HCT116 (cell line): ENCODE data around the gene ZNF683. TPM values are rescaled to one million over a fixed set of nuclear protein-coding genes. Genes with fewer than 3 reads are reported as not detected.

Experiments used
- ATAC-seq: fragments of 200-7000 bp; cut with Tn5 transposase; 2 replicates; pipeline ENCODE4 v1.9.1; 2020; ENCODE audit warnings: mild to moderate bottlenecking, moderate library complexity
- BruUV-seq: library from RNA; stranded (reverse); fragments of 400-500 nt; replicated peaks from 2 replicates; lab custom pipeline; 2021; lab: Mats Ljungman, UMichigan
- CTCF ChIA-PET: fragments of 300-600 bp; sonication (Branson Sonifier 250); formaldehyde crosslinking; loops from one replicate; lab custom pipeline; 2021; ENCODE audit warnings: antibody characterized with exemption; lab: Charles Lee
- POLR2A ChIA-PET: fragments of 300-600, 350-600 bp; sonication (Branson Sonifier 250); formaldehyde crosslinking; loops from one replicate; lab custom pipeline; 2021; ENCODE audit warnings: antibody characterized with exemption; lab: Charles Lee
- RAD21 ChIA-PET, 2 experiments: fragments of 300-600 bp; sonication (Branson Sonifier 250); formaldehyde crosslinking; loops; one replicate each; lab custom pipeline; 2023; ENCODE audit warnings: low total read pairs in 2 of 2; ENCODE audit not compliant: uncharacterized antibody in 2 of 2, unreplicated experiment in 2 of 2, low non-redundant PET in 1 of 2; lab: Charles Lee
- DNase-seq: peaks from one replicate; pipeline ENCODE4 v3.0.0-alpha.2; 2010; ENCODE audit warnings: low read depth, low spot score
- H2AFZ ChIP-seq: fragments of 200-600 bp; shearing (Covaris generic), sonication (generic); 2 replicates; pipeline ENCODE4 v1.6.1; 2017; ENCODE audit warnings: low read depth, mixed run types, mixed read lengths, antibody characterized with exemption, low read length; ENCODE audit not compliant: poor library complexity, severe bottlenecking
- H3K27ac ChIP-seq: 2 replicates; pipeline ENCODE4 v1.5.1; 2012; ENCODE audit warnings: low read depth, low read length
- H3K27me3 ChIP-seq: fragments of 200-600 bp; sonication (generic); 2 replicates; pipeline ENCODE4 v1.6.1; 2016; ENCODE audit warnings: mixed run types, low read length, mixed read lengths; ENCODE audit not compliant: insufficient read depth
- H3K36me3 ChIP-seq, 2 experiments: fragments of 200-500 bp in 1 of 2; fragments of 200-600 bp in 1 of 2; sonication (Bioruptor generic) in 1 of 2; sonication (generic) in 1 of 2; 2 replicates each; pipeline versions ENCODE4 v1.5.1 to v1.6.1; 2014 to 2016; ENCODE audit warnings: low read length in 2 of 2, inconsistent platforms in 1 of 2, mixed read lengths in 1 of 2, mixed run types in 1 of 2; ENCODE audit not compliant: insufficient read depth in 2 of 2, control insufficient read depth in 1 of 2
- H3K4me1 ChIP-seq, 2 experiments: fragments of 200-600 bp in 1 of 2; sonication (generic) in 1 of 2; 2 replicates each; pipeline versions ENCODE4 v1.5.1 to v1.6.1; 2012 to 2017; ENCODE audit warnings: low read length in 2 of 2, inconsistent platforms in 1 of 2, mild to moderate bottlenecking in 1 of 2, mixed read lengths in 1 of 2, mixed run types in 1 of 2, moderate library complexity in 1 of 2; ENCODE audit not compliant: insufficient read depth in 2 of 2, control insufficient read depth in 1 of 2
- H3K4me2 ChIP-seq: fragments of 200-600 bp; sonication (generic); 2 replicates; pipeline ENCODE4 v1.6.1; 2017; ENCODE audit warnings: mixed run types, low read length, mixed read lengths
- H3K4me3 ChIP-seq, 2 experiments: fragments of 200-600 bp in 1 of 2; sonication (generic) in 1 of 2; replicated peaks in 1 of 2; 2 replicates each; pipeline ENCODE4 v1.5.1; 2011 to 2016; ENCODE audit warnings: low read length in 2 of 2, control low read depth in 1 of 2, low read depth in 1 of 2, mild to moderate bottlenecking in 1 of 2, mixed read lengths in 1 of 2, mixed run types in 1 of 2
- H3K79me2 ChIP-seq: fragments of 200-600 bp; sonication (generic); 2 replicates; pipeline ENCODE4 v1.6.1; 2017; ENCODE audit warnings: mild to moderate bottlenecking, mixed run types, low read length, moderate library complexity, mixed read lengths; ENCODE audit not compliant: insufficient read depth
- H3K9ac ChIP-seq: fragments of 200-600 bp; sonication (generic); 2 replicates; pipeline ENCODE4 v1.6.1; 2016; ENCODE audit warnings: low read length, mixed read lengths
- H3K9me2 ChIP-seq: fragments of 200-600 bp; sonication (generic), shearing (Covaris generic); 2 replicates; pipeline ENCODE4 v1.6.1; 2017; ENCODE audit warnings: mixed run types, mild to moderate bottlenecking, moderate library complexity; ENCODE audit not compliant: insufficient read depth
- H3K9me3 ChIP-seq, 2 experiments: fragments of 200-500 bp in 1 of 2; fragments of 200-600 bp in 1 of 2; sonication (Bioruptor generic) in 1 of 2; sonication (generic) in 1 of 2; 2 replicates each; pipeline ENCODE4 v1.6.1; 2014 to 2017; ENCODE audit warnings: low read length in 2 of 2, mixed read lengths in 2 of 2, inconsistent platforms in 1 of 2, low read depth in 1 of 2, mild to moderate bottlenecking in 1 of 2, mixed run types in 1 of 2, moderate library complexity in 1 of 2; ENCODE audit not compliant: control insufficient read depth in 1 of 2, insufficient read depth in 1 of 2
- H4K20me1 ChIP-seq: fragments of 200-600 bp; sonication (generic), shearing (Covaris generic); 2 replicates; pipeline ENCODE4 v1.6.1; 2017; ENCODE audit warnings: mixed run types, mild to moderate bottlenecking, moderate library complexity; ENCODE audit not compliant: insufficient read depth
- CEBPB ChIP-seq: IDR thresholded peaks from 2 replicates; pipeline ENCODE4 v1.6.1; 2012; ENCODE audit warnings: low read depth
- CTCF ChIP-seq, 3 experiments: fragments of 200-600 bp in 1 of 3; sonication (generic) in 1 of 3; IDR thresholded peaks in 2 of 3; conservative IDR thresholded peaks in 1 of 3; 2 replicates each; pipeline ENCODE4 v1.5.1; 2012 to 2017; ENCODE audit warnings: low read depth in 2 of 3, low read length in 2 of 3, antibody characterized with exemption in 1 of 3, borderline replicate concordance in 1 of 3, control low read depth in 1 of 3, mild to moderate bottlenecking in 1 of 3, mixed read lengths in 1 of 3, mixed run types in 1 of 3, moderate library complexity in 1 of 3; ENCODE audit not compliant: insufficient read depth in 1 of 3
- JUND ChIP-seq: IDR thresholded peaks from 2 replicates; pipeline ENCODE4 v1.6.1; 2012
- POLR2A ChIP-seq: IDR thresholded peaks from 2 replicates; pipeline ENCODE4 v1.7.0; 2011; ENCODE audit warnings: borderline replicate concordance; ENCODE audit not compliant: insufficient read depth, insufficient read length; ENCODE audit errors: extremely low read depth
- TCF7L2 ChIP-seq: IDR thresholded peaks from 2 replicates; pipeline ENCODE4 v1.7.0; 2011; ENCODE audit warnings: borderline replicate concordance, inconsistent platforms; ENCODE audit not compliant: insufficient read depth, insufficient read length; ENCODE audit errors: extremely low read depth
- ZBTB33 ChIP-seq: IDR thresholded peaks from 2 replicates; pipeline ENCODE4 v1.6.1; 2011; ENCODE audit warnings: mild to moderate bottlenecking, low read length, moderate library complexity; ENCODE audit not compliant: insufficient replicate concordance; ENCODE audit errors: extremely low read depth
- intact Hi-C: fragments of 100-400 bp; cut with micrococcal nuclease; formaldehyde crosslinking; loops from 2 replicates; pipeline ENCODE4 v1.10.0; 2022
- total RNA-seq: library from RNA; stranded (reverse); gene quantifications from one replicate; pipeline ENCODE4 v1.2.1, GENCODE V29; 2021; ENCODE audit not compliant: unreplicated experiment

The ZNF683 gene
- total RNA-seq, 1 experiment from 2014 or later, result not detected

GRCh38 chr1:26378088-26378878, 5.7 kb upstream of the ZNF683 start (continued):
- TF ChIP-seq ZBTB33, result no peak
- no peak for TF ChIP-seq POLR2A
- TF ChIP-seq TCF7L2, result no peak

DNA sequence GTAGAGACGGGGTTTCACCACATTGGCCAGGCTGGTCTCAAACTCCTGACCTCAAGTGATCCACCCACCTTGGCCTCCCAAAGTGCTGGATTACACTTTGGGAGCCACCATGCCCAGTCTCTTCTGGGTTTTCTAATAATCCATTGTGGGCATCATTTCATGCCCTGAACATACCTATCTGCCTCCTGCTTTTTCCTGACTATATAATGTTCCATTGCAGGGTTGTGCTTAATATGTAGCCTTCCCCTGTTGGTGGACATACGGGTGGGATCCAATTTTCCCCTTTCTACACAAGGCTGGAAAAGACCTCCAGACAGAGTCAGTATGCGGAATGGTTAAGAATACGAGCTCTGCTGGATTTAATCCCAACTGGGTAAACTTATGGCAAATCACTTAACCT, 3.5 kb upstream of the ZNF683 start:
- no TSS peak for BruUV-seq

More for the DNA sequence above, 3.5 kb upstream of the ZNF683 start:
- no peaks in the 10 kb centered on the region for H3K9me2 ChIP-seq
- peaks cover 18 to 25% of the 10 kb centered on the region in 2 experiments for H3K4me1 ChIP-seq
- no peak overlapping the region for H2AFZ ChIP-seq
- ATAC-seq (no peak), DNase-seq (no peak)
- no peaks in the 10 kb centered on the region for H3K79me2 ChIP-seq
- H4K20me1 ChIP-seq, result no peaks in the 10 kb centered on the region
- H3K9ac ChIP-seq, result no peak overlapping the region
- intact Hi-C loops, result no loop called here
- RAD21 ChIA-PET, result no interaction called here
- no peaks in the 10 kb centered on the region for H3K27me3 ChIP-seq
- no peaks in the 10 kb centered on the region for H3K36me3 ChIP-seq
- H3K9me3 ChIP-seq, result peaks cover 0 to 2% of the 10 kb centered on the region in 2 experiments; a peak in 1 of 4 replicates
- H3K4me2 ChIP-seq, result no peak overlapping the region
- H3K4me3 ChIP-seq, result no peak overlapping the region
- POLR2A ChIA-PET, result no interaction called here
- TF ChIP-seq CTCF (IDR thresholded peaks at IDR 0.05 in 2 of 3, conservative IDR thresholded peaks at IDR 0.05 in 1 of 3; ENCODE audit: borderline replicate concordance in 1 of 3, insufficient read depth in 1 of 3, low read depth in 2 of 3, low read length in 2 of 3) (no peak), JUND (no peak), CEBPB (no peak)
- CTCF ChIA-PET, result interaction anchor here (3.3 kb wide), 1 partner anchor 12 kb away, joined by 18 read pairs; no protein-coding TSS in a partner anchor
- H3K27ac ChIP-seq, result no peak overlapping the region
